ENCODE measurements around the gene CIP2A.

- TF ChIP-seq CTCF (IDR thresholded peaks at IDR 0.05 in 4 of 5, conservative IDR thresholded peaks at IDR 0.05 in 1 of 5) = peak; percentile 36 to 56 (median 44)
- TF ChIP-seq POLR2A (IDR thresholded peaks at IDR 0.05) = no peak
These were observed 36.7 kb downstream of the CIP2A start for GRCh38 chr3:108552267-108553159.

Measured in gastrocnemius medialis (tissue), 4 donors.